ENCODE data around the gene TSTD2. TPM values are rescaled to one million over a fixed set of nuclear protein-coding genes. Genes with fewer than 3 reads are reported as not detected.

The TSTD2 gene
- total and polyA plus RNA-seq, 12 donors = 13.2 to 27.3 (median 19.2) TPM

- no peaks in the 10 kb centered on the region for H3K9me3 ChIP-seq (replicated peaks in 1 of 3)
- 91 to 95% (median 93%) methylated on average over 3 of the region's 3 CpGs for WGBS, 4 donors
- no peak overlapping the region for H3K27ac ChIP-seq
- H3K36me3 ChIP-seq (replicated peaks in 1 of 2) = peaks cover 0 to 72% of the 10 kb centered on the region in 2 donors
- no peak for DNase-seq
- H3K27me3 ChIP-seq = no peaks in the 10 kb centered on the region
- TF ChIP-seq POLR2A (IDR thresholded peaks at IDR 0.05) = no peak
- TF ChIP-seq, protein P1, sequence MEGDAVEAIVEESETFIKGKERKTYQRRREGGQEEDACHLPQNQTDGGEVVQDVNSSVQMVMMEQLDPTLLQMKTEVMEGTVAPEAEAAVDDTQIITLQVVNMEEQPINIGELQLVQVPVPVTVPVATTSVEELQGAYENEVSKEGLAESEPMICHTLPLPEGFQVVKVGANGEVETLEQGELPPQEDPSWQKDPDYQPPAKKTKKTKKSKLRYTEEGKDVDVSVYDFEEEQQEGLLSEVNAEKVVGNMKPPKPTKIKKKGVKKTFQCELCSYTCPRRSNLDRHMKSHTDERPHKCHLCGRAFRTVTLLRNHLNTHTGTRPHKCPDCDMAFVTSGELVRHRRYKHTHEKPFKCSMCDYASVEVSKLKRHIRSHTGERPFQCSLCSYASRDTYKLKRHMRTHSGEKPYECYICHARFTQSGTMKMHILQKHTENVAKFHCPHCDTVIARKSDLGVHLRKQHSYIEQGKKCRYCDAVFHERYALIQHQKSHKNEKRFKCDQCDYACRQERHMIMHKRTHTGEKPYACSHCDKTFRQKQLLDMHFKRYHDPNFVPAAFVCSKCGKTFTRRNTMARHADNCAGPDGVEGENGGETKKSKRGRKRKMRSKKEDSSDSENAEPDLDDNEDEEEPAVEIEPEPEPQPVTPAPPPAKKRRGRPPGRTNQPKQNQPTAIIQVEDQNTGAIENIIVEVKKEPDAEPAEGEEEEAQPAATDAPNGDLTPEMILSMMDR (IDR thresholded peaks at IDR 0.05) = no peak
- H3K4me3 ChIP-seq = no peak overlapping the region
- intact Hi-C loops (cut with DNase I) = no loop called here
- H3K4me1 ChIP-seq (replicated peaks in 1 of 2) = no peaks in the 10 kb centered on the region
These were observed 26.6 kb upstream of the TSTD2 start for GRCh38 chr9:97659771-97660170.

DNA sequence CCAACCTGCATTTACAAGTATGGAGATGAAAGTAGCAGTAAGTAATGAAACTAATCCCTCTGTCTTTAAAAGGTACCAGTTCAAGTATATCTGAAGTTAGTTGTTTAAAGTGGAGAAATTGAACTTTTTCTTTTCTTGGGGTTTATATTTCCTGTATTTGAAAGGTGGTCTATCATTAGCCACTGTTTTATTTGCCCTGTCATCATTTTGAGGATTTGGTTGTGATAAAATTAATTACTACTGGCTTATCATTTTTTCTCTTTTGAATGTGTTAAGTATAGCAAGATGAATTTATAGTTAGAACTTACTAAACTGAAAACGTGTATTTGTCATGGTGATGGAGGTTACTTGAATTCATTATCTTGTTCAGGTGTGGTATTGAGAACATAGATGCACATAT lies 25.5 kb upstream of the TSTD2 start:
- Histone ChIP-seq H3K36me3 (replicated peaks in 1 of 2) (peaks cover 0 to 71% of the 10 kb centered on the region in 2 donors), H3K27me3 (no peaks in the 10 kb centered on the region), H3K4me3 (no peak overlapping the region), H3K4me1 (replicated peaks in 1 of 2) (no peaks in the 10 kb centered on the region), H3K27ac (no peak overlapping the region), H3K9me3 (replicated peaks in 1 of 3) (no peaks in the 10 kb centered on the region)
- TF ChIP-seq POLR2A (IDR thresholded peaks at IDR 0.05) = no peak
- no peak for DNase-seq
- WGBS, 4 donors = 57 to 89% (median 83%) methylated on average over 1 of the region's 1 CpG
- intact Hi-C loops (cut with DNase I) = no loop called here

GRCh38 chr9:97651646-97652045 lies 18.5 kb upstream of the TSTD2 start:
- Histone ChIP-seq H3K4me3 (no peak overlapping the region), H3K36me3 (replicated peaks in 1 of 2) (peaks cover 0 to 59% of the 10 kb centered on the region in 2 donors), H3K9me3 (replicated peaks in 1 of 3) (no peaks in the 10 kb centered on the region), H3K27ac (no peak overlapping the region), H3K27me3 (no peaks in the 10 kb centered on the region), H3K4me1 (replicated peaks in 1 of 2) (peaks cover 0 to 4% of the 10 kb centered on the region in 2 donors)
- 69 to 81% (median 79%) methylated on average over 3 of the region's 3 CpGs for WGBS, 4 donors
- DNase-seq = no peak
- TF ChIP-seq, protein P1 (IDR thresholded peaks at IDR 0.05) = no peak
- TF ChIP-seq POLR2A (IDR thresholded peaks at IDR 0.05) = no peak
- intact Hi-C loops (cut with DNase I) = no loop called here

DNA sequence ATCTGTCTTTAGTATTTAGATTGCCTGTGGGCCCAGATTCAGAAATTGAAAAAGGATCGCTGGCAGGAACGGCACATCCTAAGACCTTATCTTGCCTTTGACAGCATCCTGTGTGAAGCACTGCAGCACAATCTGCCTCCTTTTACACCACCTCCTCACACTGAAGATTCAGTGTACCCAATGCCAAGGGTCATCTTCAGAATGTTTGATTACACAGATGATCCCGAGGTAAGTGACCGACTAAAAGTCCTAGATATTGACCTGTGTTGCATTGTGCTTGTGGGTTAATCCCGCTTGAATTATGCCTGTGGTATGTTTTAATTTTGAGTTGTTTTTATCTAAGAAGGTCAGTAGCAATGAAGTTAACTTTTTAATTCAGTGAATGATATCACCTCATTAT lies 14.8 kb upstream of the TSTD2 start:
- Histone ChIP-seq H3K4me1 (replicated peaks in 1 of 2) (peaks cover 0 to 4% of the 10 kb centered on the region in 2 donors), H3K27me3 (no peaks in the 10 kb centered on the region), H3K9me3 (replicated peaks in 1 of 3) (no peaks in the 10 kb centered on the region), H3K27ac (no peak overlapping the region), H3K4me3 (no peak overlapping the region), H3K36me3 (replicated peaks in 1 of 2) (peaks cover 0 to 47% of the 10 kb centered on the region in 2 donors)
- intact Hi-C loops (cut with DNase I) = no loop called here
- WGBS, 4 donors = 90 to 97% (median 94%) methylated on average over 5 of the region's 5 CpGs
- no peak for DNase-seq
- TF ChIP-seq POLR2A (IDR thresholded peaks at IDR 0.05) = no peak
- TF ChIP-seq, protein P1 (IDR thresholded peaks at IDR 0.05) = no peak

DNA sequence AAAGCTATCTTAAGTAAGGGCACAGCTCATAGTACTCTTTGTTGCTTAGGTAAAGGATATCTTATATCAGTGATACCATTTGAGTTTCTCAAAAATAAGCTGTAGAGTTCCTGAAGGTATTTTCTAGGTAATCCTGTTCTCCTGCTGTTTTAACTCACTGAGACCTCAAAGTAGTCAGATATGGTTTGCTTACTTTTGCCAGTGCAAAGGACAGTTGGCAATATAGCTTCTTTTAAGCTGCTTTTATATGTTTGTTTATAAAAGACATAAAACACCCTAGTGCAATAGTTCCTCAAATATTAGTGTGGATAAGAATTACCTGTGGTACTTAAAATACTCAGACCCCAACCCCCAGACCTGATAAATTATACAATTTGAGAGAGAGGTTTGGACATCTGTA lies 12.6 kb upstream of the TSTD2 start:
- TF ChIP-seq, protein P1 (IDR thresholded peaks at IDR 0.05) = no peak
- no peak for TF ChIP-seq POLR2A (IDR thresholded peaks at IDR 0.05)
- no peak for DNase-seq
- no peak overlapping the region for H3K27ac ChIP-seq
- peaks cover 0 to 61% of the 10 kb centered on the region in 2 donors for H3K36me3 ChIP-seq (replicated peaks in 1 of 2)
- no peaks in the 10 kb centered on the region for H3K4me1 ChIP-seq (replicated peaks in 1 of 2)
- no peaks in the 10 kb centered on the region for H3K27me3 ChIP-seq
- H3K9me3 ChIP-seq (replicated peaks in 1 of 3) = no peaks in the 10 kb centered on the region
- no peak overlapping the region for H3K4me3 ChIP-seq
- intact Hi-C loops (cut with DNase I) = no loop called here

All from adrenal gland (tissue), 12 donors.